ENCODE results near the gene TRIM9. TPM values are rescaled to one million over a fixed set of nuclear protein-coding genes. Genes with fewer than 3 reads are reported as not detected.
"Not testable (repeated sequence)": the region's sequence is repeated elsewhere in the genome, so short reads cannot be mapped to it uniquely, and the experiment has no call there.

Gene TRIM9
- total RNA-seq, 1 donor from 2014 or later = 0.47 TPM

- no peak overlapping the region for H3K27ac Mint-ChIP-seq
- intact Hi-C loops (cut with micrococcal nuclease) = no loop called here
- DNase-seq = no peak
- no peaks in the 10 kb centered on the region for H3K9me3 Mint-ChIP-seq
- no peaks in the 10 kb centered on the region for H3K4me1 Mint-ChIP-seq
- H3K4me3 Mint-ChIP-seq = no peak overlapping the region
- peaks cover 6% of the 10 kb centered on the region for H3K27me3 Mint-ChIP-seq
- no peaks in the 10 kb centered on the region for H3K36me3 Mint-ChIP-seq (ENCODE audit: low read depth)
Observed at GRCh38 chr14:50967790-50968189, 127.1 kb downstream of the TRIM9 start.

- DNase-seq = no peak
- Mint-ChIP-seq H3K27ac (no peak overlapping the region), H3K9me3 (no peaks in the 10 kb centered on the region), H3K27me3 (peaks cover 6% of the 10 kb centered on the region), H3K4me1 (no peaks in the 10 kb centered on the region), H3K36me3 (ENCODE audit: low read depth) (no peaks in the 10 kb centered on the region), H3K4me3 (no peak overlapping the region)
- intact Hi-C loops (cut with micrococcal nuclease) = no loop called here
Observed at GRCh38 chr14:50967103-50967502, 127.8 kb downstream of the TRIM9 start.

GRCh38 chr14:50964683-50965390 is 130.1 kb downstream of the TRIM9 start:
- intact Hi-C loops (cut with micrococcal nuclease) = no loop called here
- no peaks in the 10 kb centered on the region for H3K36me3 Mint-ChIP-seq (ENCODE audit: low read depth)
- no peak overlapping the region for H3K4me3 Mint-ChIP-seq
- no peaks in the 10 kb centered on the region for H3K4me1 Mint-ChIP-seq
- H3K9me3 Mint-ChIP-seq = no peaks in the 10 kb centered on the region
- peaks cover 14% of the 10 kb centered on the region for H3K27me3 Mint-ChIP-seq
- no peak overlapping the region for H3K27ac Mint-ChIP-seq
- DNase-seq = no peak

- Mint-ChIP-seq H3K27me3 (peaks cover 15% of the 10 kb centered on the region), H3K4me3 (no peak overlapping the region), H3K27ac (no peak overlapping the region), H3K4me1 (no peaks in the 10 kb centered on the region), H3K36me3 (ENCODE audit: low read depth) (no peaks in the 10 kb centered on the region), H3K9me3 (no peaks in the 10 kb centered on the region)
- intact Hi-C loops (cut with micrococcal nuclease) = no loop called here
- DNase-seq = no peak
Observed at GRCh38 chr14:50963919-50964318, 131.0 kb downstream of the TRIM9 start.

- H3K36me3 Mint-ChIP-seq (ENCODE audit: low read depth) = no peaks in the 10 kb centered on the region
- no peak for DNase-seq
- H3K4me3 Mint-ChIP-seq = no peak overlapping the region
- H3K9me3 Mint-ChIP-seq = no peaks in the 10 kb centered on the region
- intact Hi-C loops (cut with micrococcal nuclease) = no loop called here
- H3K4me1 Mint-ChIP-seq = no peaks in the 10 kb centered on the region
- H3K27me3 Mint-ChIP-seq = peaks cover 11% of the 10 kb centered on the region
- H3K27ac Mint-ChIP-seq = no peak overlapping the region
Observed at GRCh38 chr14:50961605-50962221, 133.2 kb downstream of the TRIM9 start.

GRCh38 chr14:50957296-50957695 is 137.6 kb downstream of the TRIM9 start:
- H3K36me3 Mint-ChIP-seq (ENCODE audit: low read depth) = no peaks in the 10 kb centered on the region
- no peak overlapping the region for H3K4me3 Mint-ChIP-seq
- peaks cover 12% of the 10 kb centered on the region for H3K27me3 Mint-ChIP-seq
- intact Hi-C loops (cut with micrococcal nuclease) = no loop called here
- no peak overlapping the region for H3K27ac Mint-ChIP-seq
- H3K4me1 Mint-ChIP-seq = no peaks in the 10 kb centered on the region
- DNase-seq = no peak
- no peaks in the 10 kb centered on the region for H3K9me3 Mint-ChIP-seq

GRCh38 chr14:50956421-50956820 is 138.5 kb downstream of the TRIM9 start:
- intact Hi-C loops (cut with micrococcal nuclease); DNase-seq; H3K27me3 Mint-ChIP-seq; H3K9me3 Mint-ChIP-seq; H3K36me3 Mint-ChIP-seq (ENCODE audit: low read depth); H3K4me1 Mint-ChIP-seq; H3K27ac Mint-ChIP-seq; H3K4me3 Mint-ChIP-seq: not testable (repeated sequence)

- intact Hi-C loops (cut with micrococcal nuclease) = no loop called here
- no peak for DNase-seq
- no peaks in the 10 kb centered on the region for H3K9me3 Mint-ChIP-seq
- H3K4me1 Mint-ChIP-seq = no peaks in the 10 kb centered on the region
- H3K36me3 Mint-ChIP-seq (ENCODE audit: low read depth) = no peaks in the 10 kb centered on the region
- no peak overlapping the region for H3K4me3 Mint-ChIP-seq
- H3K27ac Mint-ChIP-seq = no peak overlapping the region
- H3K27me3 Mint-ChIP-seq = peaks cover 9% of the 10 kb centered on the region
Observed at GRCh38 chr14:50955373-50956043, 139.4 kb downstream of the TRIM9 start.

- intact Hi-C loops (cut with micrococcal nuclease) = no loop called here
- no peak overlapping the region for H3K27ac Mint-ChIP-seq
Observed at GRCh38 chr14:50954811-50955372, 140.0 kb downstream of the TRIM9 start.

GRCh38 chr14:50953502-50953901 is 141.4 kb downstream of the TRIM9 start:
- Mint-ChIP-seq H3K27ac (no peak overlapping the region), H3K9me3 (no peaks in the 10 kb centered on the region), H3K36me3 (ENCODE audit: low read depth) (no peaks in the 10 kb centered on the region), H3K27me3 (peaks cover 3% of the 10 kb centered on the region), H3K4me3 (no peak overlapping the region), H3K4me1 (no peaks in the 10 kb centered on the region)
- intact Hi-C loops (cut with micrococcal nuclease) = no loop called here
- no peak for DNase-seq

More at GRCh38 chr14:50954811-50955372, 140.0 kb downstream of the TRIM9 start:
- Mint-ChIP-seq H3K27me3 (peaks cover 6% of the 10 kb centered on the region), H3K36me3 (ENCODE audit: low read depth) (no peaks in the 10 kb centered on the region), H3K4me1 (no peaks in the 10 kb centered on the region), H3K4me3 (no peak overlapping the region), H3K9me3 (no peaks in the 10 kb centered on the region)
- no peak for DNase-seq

- no peak for DNase-seq
- H3K27ac Mint-ChIP-seq = no peak overlapping the region
Observed at GRCh38 chr14:50951032-50951431, 143.9 kb downstream of the TRIM9 start.

GRCh38 chr14:50948205-50948604 is 146.7 kb downstream of the TRIM9 start:
- Mint-ChIP-seq H3K27me3 (peaks cover 21% of the 10 kb centered on the region), H3K4me3 (no peak overlapping the region), H3K4me1 (peaks cover 6% of the 10 kb centered on the region), H3K36me3 (ENCODE audit: low read depth) (no peaks in the 10 kb centered on the region), H3K9me3 (no peaks in the 10 kb centered on the region), H3K27ac (no peak overlapping the region)
- DNase-seq = no peak
- intact Hi-C loops (cut with micrococcal nuclease) = loop anchor here (10.0 kb wide), 1 partner anchor 147 kb away; the partner anchor contains the start of gene TRIM9

More at GRCh38 chr14:50951032-50951431, 143.9 kb downstream of the TRIM9 start:
- Mint-ChIP-seq H3K4me3 (no peak overlapping the region), H3K4me1 (no peaks in the 10 kb centered on the region), H3K36me3 (ENCODE audit: low read depth) (no peaks in the 10 kb centered on the region), H3K9me3 (no peaks in the 10 kb centered on the region), H3K27me3 (peaks cover 9% of the 10 kb centered on the region)
- intact Hi-C loops (cut with micrococcal nuclease) = no loop called here

- no peaks in the 10 kb centered on the region for H3K36me3 Mint-ChIP-seq (ENCODE audit: low read depth)
- H3K27me3 Mint-ChIP-seq = peaks cover 24% of the 10 kb centered on the region
- no peak overlapping the region for H3K4me3 Mint-ChIP-seq
- peaks cover 6% of the 10 kb centered on the region for H3K4me1 Mint-ChIP-seq
- DNase-seq = no peak
- no peak overlapping the region for H3K27ac Mint-ChIP-seq
- intact Hi-C loops (cut with micrococcal nuclease) = loop anchor here (10.0 kb wide), 1 partner anchor 147 kb away; the partner anchor contains the start of gene TRIM9
- H3K9me3 Mint-ChIP-seq = no peaks in the 10 kb centered on the region
Observed at GRCh38 chr14:50947446-50947845, 147.5 kb downstream of the TRIM9 start.
